SK-N-SH (cell line): ENCODE data around the gene RPL13. TPM values are rescaled to one million over a fixed set of nuclear protein-coding genes. Genes with fewer than 3 reads are reported as not detected.

Experiments
- CTCF ChIA-PET: fragments of 300-600, 350-600 bp; formaldehyde crosslinking; extraction: SDS; loops from one replicate; lab custom pipeline; 2021; lab: Yijun Ruan, JAX
- POLR2A ChIA-PET: fragments of 350-600 bp; sonication (Branson Sonifier 250); formaldehyde crosslinking; extraction: SDS; loops from one replicate; lab custom pipeline; 2020; ENCODE audit warnings: antibody characterized with exemption, inconsistent platforms; lab: Yijun Ruan, JAX
- DNase-seq: peaks from one replicate; pipeline ENCODE4 v3.0.0; 2012
- H2AFZ ChIP-seq: fragments of 200-600 bp; sonication (generic); 2 replicates; pipeline ENCODE4 v1.8.1; 2016; ENCODE audit warnings: antibody characterized with exemption, mild to moderate bottlenecking, low read depth
- H3F3A ChIP-seq: fragments of 200-600 bp; sonication (generic); replicated peaks from 2 replicates; pipeline ENCODE3; 2016; ENCODE audit warnings: antibody characterized with exemption, mild to moderate bottlenecking; ENCODE audit not compliant: insufficient read depth
- H3K27ac ChIP-seq, 2 experiments: fragments of 200-500 bp in 1 of 2; fragments of 200-600 bp in 1 of 2; sonication (Bioruptor generic) in 1 of 2; sonication (generic), shearing (Covaris generic) in 1 of 2; 2 replicates each; pipeline versions ENCODE4 v1.5.1 to v1.6.1; 2014 to 2016; ENCODE audit warnings: low read depth in 2 of 2, inconsistent platforms in 1 of 2, low read length in 1 of 2, mild to moderate bottlenecking in 1 of 2, mixed read lengths in 1 of 2
- H3K27me3 ChIP-seq: fragments of 200-600 bp; sonication (generic), shearing (Covaris generic); 2 replicates; pipeline ENCODE4 v1.6.1; 2016; ENCODE audit warnings: mixed run types; ENCODE audit not compliant: insufficient read depth
- H3K36me3 ChIP-seq, 2 experiments: fragments of 200-500 bp in 1 of 2; fragments of 200-600 bp in 1 of 2; sonication (Bioruptor generic) in 1 of 2; sonication (generic) in 1 of 2; replicated peaks in 1 of 2; 2 replicates each; pipeline versions ENCODE3 to v1.5.1; 2014 to 2016; ENCODE audit warnings: low read length in 1 of 2, mild to moderate bottlenecking in 1 of 2; ENCODE audit not compliant: insufficient read depth in 2 of 2, control insufficient read depth in 1 of 2
- H3K4me1 ChIP-seq, 2 experiments: fragments of 200-500 bp in 1 of 2; fragments of 200-600 bp in 1 of 2; sonication (Bioruptor generic) in 1 of 2; sonication (generic), shearing (Covaris generic) in 1 of 2; 2 replicates each; pipeline versions ENCODE4 v1.5.1 to v1.6.1; 2014 to 2016; ENCODE audit warnings: low read depth in 1 of 2, low read length in 1 of 2, mixed run types in 1 of 2; ENCODE audit not compliant: insufficient read depth in 2 of 2, control insufficient read depth in 1 of 2
- H3K4me2 ChIP-seq: fragments of 200-600 bp; sonication (generic), shearing (Covaris generic); 2 replicates; pipeline ENCODE4 v1.6.1; 2017; ENCODE audit warnings: mixed run types
- H3K4me3 ChIP-seq, 2 experiments: fragments of 200-500 bp in 1 of 2; fragments of 200-600 bp in 1 of 2; sonication (Bioruptor generic) in 1 of 2; sonication (generic), shearing (Covaris generic) in 1 of 2; 2 replicates each; pipeline versions ENCODE4 v1.5.1 to v1.8.1; 2014 to 2016; ENCODE audit warnings: low read depth in 2 of 2, inconsistent platforms in 1 of 2, low read length in 1 of 2, mild to moderate bottlenecking in 1 of 2, mixed read lengths in 1 of 2, moderate library complexity in 1 of 2
- H3K79me2 ChIP-seq: fragments of 200-600 bp; sonication (generic); 2 replicates; pipeline ENCODE4 v1.8.1; 2017; ENCODE audit warnings: mild to moderate bottlenecking; ENCODE audit not compliant: insufficient read depth
- H3K9ac ChIP-seq: fragments of 200-600 bp; sonication (generic); 2 replicates; pipeline ENCODE4 v1.6.1; 2017; ENCODE audit warnings: mixed run types
- H3K9me2 ChIP-seq: fragments of 200-600 bp; sonication (generic); 2 replicates; pipeline ENCODE4 v1.6.1; 2017; ENCODE audit warnings: mixed run types
- H3K9me3 ChIP-seq: fragments of 200-600 bp; sonication (generic); 2 replicates; pipeline ENCODE4 v1.6.1; 2017; ENCODE audit warnings: mixed run types, mild to moderate bottlenecking, moderate library complexity
- H4K20me1 ChIP-seq: fragments of 200-600 bp; sonication (generic); 2 replicates; pipeline ENCODE4 v1.6.1; 2017; ENCODE audit warnings: mild to moderate bottlenecking, mixed run types; ENCODE audit not compliant: insufficient read depth
- ELF1 ChIP-seq: IDR thresholded peaks from 2 replicates; pipeline ENCODE4 v1.4.0; 2012
- EZH2phosphoT487 ChIP-seq: fragments of 200-600 bp; sonication (generic); IDR thresholded peaks from 2 replicates; pipeline ENCODE4 v1.6.1; 2017; ENCODE audit warnings: low read depth, mixed run types, mild to moderate bottlenecking, antibody characterized with exemption, moderate library complexity, borderline replicate concordance
- FOSL2 ChIP-seq: IDR thresholded peaks from 2 replicates; pipeline ENCODE4 v1.4.0; 2012; ENCODE audit warnings: low read depth, mild to moderate bottlenecking, moderate library complexity, borderline replicate concordance
- FOXJ3 ChIP-seq: sonication (generic); formaldehyde crosslinking; IDR thresholded peaks from 2 replicates; pipeline ENCODE4 v1.5.1; 2020; ENCODE audit warnings: mild to moderate bottlenecking, missing genetic modification reagents
- GABPA ChIP-seq: IDR thresholded peaks from 2 replicates; pipeline ENCODE4 v1.4.0; 2012; ENCODE audit warnings: low read depth, mild to moderate bottlenecking
- GATA2 ChIP-seq: sonication (generic); formaldehyde crosslinking; IDR thresholded peaks from 2 replicates; pipeline ENCODE4 v1.5.0; 2020; ENCODE audit warnings: mild to moderate bottlenecking, missing genetic modification reagents
- JUND ChIP-seq: IDR thresholded peaks from 2 replicates; pipeline ENCODE4 v1.4.0; 2012
- NFIC ChIP-seq: IDR thresholded peaks from 2 replicates; pipeline ENCODE4 v1.4.0; 2012; ENCODE audit warnings: borderline replicate concordance
- NRF1 ChIP-seq: IDR thresholded peaks from 2 replicates; pipeline ENCODE4 v1.6.1; 2012; ENCODE audit warnings: low read depth, mild to moderate bottlenecking, low read length
- POLR2AphosphoS5 ChIP-seq: IDR thresholded peaks from 2 replicates; pipeline ENCODE4 v1.6.1; 2012; ENCODE audit warnings: low read depth, low read length
- RFX5 ChIP-seq: IDR thresholded peaks from 2 replicates; pipeline ENCODE4 v1.6.1; 2012; ENCODE audit warnings: mild to moderate bottlenecking, improper control_type of control experiment, low read length
- TAF1 ChIP-seq: IDR thresholded peaks from 2 replicates; pipeline ENCODE4 v1.6.1; 2012; ENCODE audit warnings: low read depth, mild to moderate bottlenecking, low read length, moderate library complexity, borderline replicate concordance
- TCF12 ChIP-seq: IDR thresholded peaks from 2 replicates; pipeline ENCODE4 v1.4.0; 2012
- YY1 ChIP-seq: IDR thresholded peaks from 2 replicates; pipeline ENCODE4 v1.4.0; 2012; ENCODE audit warnings: low read depth, mild to moderate bottlenecking
- WGBS: methylation state at CpG from one replicate; pipeline ENCODE4 v1.1.6; 2017; ENCODE audit warnings: low lambda C conversion rate; 5-methylcytosine and 5-hydroxymethylcytosine counted together
- polyA plus RNA-seq, 3 experiments: library from polyadenylated mRNA; depleted of rRNA; stranded (reverse); fragments of >200 nt; gene quantifications; 2 replicates each; pipeline ENCODE4 v1.2.3, GENCODE V29; 2012
- TF ChIP-seq, protein P1 (sequence below): IDR thresholded peaks from 2 replicates; pipeline ENCODE4 v1.4.0; 2012; ENCODE audit warnings: low read depth
- TF ChIP-seq, protein P2 (sequence below): IDR thresholded peaks from 2 replicates; pipeline ENCODE4 v1.6.1; 2012; ENCODE audit warnings: mild to moderate bottlenecking, low read depth, low read length, moderate library complexity
- TF ChIP-seq, protein P3 (sequence below): IDR thresholded peaks from 2 replicates; pipeline ENCODE4; 2012

RPL13 gene
- polyA plus RNA-seq, 1 of the 3 experiments (the other 2 are of a cell fraction), result 4,635 TPM

DNA sequence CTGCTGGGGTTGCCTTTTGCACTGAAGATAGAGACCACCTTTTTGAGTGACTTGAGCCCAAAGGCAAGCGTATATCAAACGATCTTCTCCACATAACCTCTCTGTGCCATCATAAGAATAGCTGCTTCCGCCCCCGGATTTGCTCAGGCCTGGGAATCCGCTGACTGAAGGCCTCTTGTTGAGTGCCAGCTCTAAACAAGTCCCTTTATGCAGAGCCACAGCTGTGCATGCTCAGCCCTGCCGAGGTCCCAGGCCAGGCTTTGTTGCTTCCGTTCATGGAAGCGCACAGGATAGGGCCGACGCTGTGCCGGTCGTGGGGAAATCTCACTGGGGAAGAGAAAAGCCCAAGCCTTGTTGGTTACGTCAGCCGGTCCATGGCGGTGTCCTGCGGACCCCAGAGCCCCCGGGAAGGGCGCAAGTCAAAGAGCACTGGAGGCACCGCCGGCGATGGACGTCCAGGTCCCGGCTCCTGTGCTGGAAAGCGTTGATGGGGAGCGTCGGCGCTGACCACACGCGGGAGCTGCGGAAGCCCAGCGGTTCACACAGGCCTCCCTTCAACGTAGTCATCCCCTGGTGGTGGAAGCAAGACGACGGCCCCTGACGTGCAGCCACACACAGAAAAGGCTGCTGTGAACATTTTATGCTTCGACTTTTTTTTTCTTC lies 23.5 kb upstream of the RPL13 start:
- no peaks in the 10 kb centered on the region for H3K27me3 ChIP-seq
- TF ChIP-seq NRF1 (no peak), YY1 (no peak), POLR2AphosphoS5 (no peak), EZH2phosphoT487 (no peak)
- TF ChIP-seq, all 33 proteins: peak for 0
- Histone ChIP-seq H3K79me2 (peaks cover 8% of the 10 kb centered on the region), H3K4me1 (no peaks in the 10 kb centered on the region), H3K36me3 (peaks cover 27 to 68% of the 10 kb centered on the region in 2 experiments), H4K20me1 (0 out of 2 replicates have a peak, but pooled peaks cover 4% of the 10 kb centered on the region), H3F3A (no peaks in the 10 kb centered on the region), H3K9ac (no peak overlapping the region), H3K9me3 (no peaks in the 10 kb centered on the region), H3K27ac (no peak overlapping the region), H2AFZ (no peak overlapping the region), H3K4me2 (no peak overlapping the region), H3K9me2 (no peaks in the 10 kb centered on the region), H3K4me3 (no peak overlapping the region)
- ChIA-PET CTCF (interaction anchor here (0.9 kb wide), 1 partner anchor 19 kb away, joined by 3 read pairs; no protein-coding TSS in a partner anchor), POLR2A (no interaction called here)
- WGBS, result 95% methylated on average over 34 of the region's 36 CpGs
- DNase-seq, result no peak

DNA sequence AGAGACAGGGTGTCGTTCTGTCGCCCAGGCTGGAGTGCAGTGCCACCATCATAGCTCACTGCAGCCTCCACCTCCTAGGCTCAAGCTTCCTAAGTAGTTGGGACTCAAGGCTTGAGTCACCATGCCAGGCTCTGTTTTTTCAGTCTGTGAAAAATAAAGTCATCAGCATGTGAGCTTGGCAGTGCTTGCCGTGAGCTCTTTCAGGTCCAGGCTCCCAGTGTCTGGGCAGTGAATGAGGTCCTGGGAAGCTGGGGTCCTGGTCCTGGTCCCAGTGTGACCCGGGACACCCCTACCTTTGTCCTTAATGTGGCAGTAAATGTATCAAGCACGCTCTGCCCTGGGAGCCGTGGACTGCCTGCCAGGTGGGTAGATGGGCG lies 22.9 kb upstream of the RPL13 start:
- Histone ChIP-seq H3K79me2 (peaks cover 8% of the 10 kb centered on the region), H3K9me2 (no peaks in the 10 kb centered on the region), H3K9ac (no peak overlapping the region), H3K36me3 (peaks cover 24 to 67% of the 10 kb centered on the region in 2 experiments), H3K27ac (no peak overlapping the region), H3K9me3 (no peaks in the 10 kb centered on the region), H3K4me1 (no peaks in the 10 kb centered on the region), H3K27me3 (no peaks in the 10 kb centered on the region), H3K4me3 (no peak overlapping the region), H4K20me1 (0 out of 2 replicates have a peak, but pooled peaks cover 4% of the 10 kb centered on the region), H3K4me2 (no peak overlapping the region), H2AFZ (no peak overlapping the region), H3F3A (no peaks in the 10 kb centered on the region)
- CTCF ChIA-PET, result interaction anchor here (0.9 kb wide), 1 partner anchor 18 kb away, joined by 3 read pairs; no protein-coding TSS in a partner anchor
- DNase-seq, result no peak
- no peak for TF ChIP-seq JUND
- no peak for TF ChIP-seq EZH2phosphoT487
- TF ChIP-seq, protein P1, sequence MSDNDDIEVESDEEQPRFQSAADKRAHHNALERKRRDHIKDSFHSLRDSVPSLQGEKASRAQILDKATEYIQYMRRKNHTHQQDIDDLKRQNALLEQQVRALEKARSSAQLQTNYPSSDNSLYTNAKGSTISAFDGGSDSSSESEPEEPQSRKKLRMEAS, result no peak
- POLR2A ChIA-PET, result no interaction called here
- 95% methylated on average over 2 of the region's 7 CpGs for WGBS

DNA sequence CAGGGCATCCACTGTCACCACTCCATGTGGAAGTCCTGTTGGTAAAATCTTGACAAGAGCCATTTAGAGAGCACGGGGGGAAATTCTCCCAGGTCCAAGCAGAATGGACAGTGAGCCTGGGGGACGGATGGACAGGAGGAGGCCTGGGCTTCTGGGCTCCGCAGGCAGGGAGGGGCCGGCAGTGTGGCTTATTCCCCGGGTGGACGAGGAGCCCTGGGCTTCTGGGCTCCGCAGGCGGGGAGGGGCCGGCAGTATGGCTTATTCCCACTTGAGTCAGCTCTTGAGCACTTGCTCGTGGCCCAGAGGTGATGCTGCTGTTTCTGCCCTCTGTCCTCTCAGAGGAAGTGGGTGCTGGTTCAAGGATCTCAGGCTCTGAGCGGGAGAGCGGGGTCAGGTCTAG lies 22.2 kb upstream of the RPL13 start:
- Histone ChIP-seq H2AFZ (no peak overlapping the region), H3K9ac (no peak overlapping the region), H3K36me3 (peaks cover 21 to 62% of the 10 kb centered on the region in 2 experiments), H3K9me3 (no peaks in the 10 kb centered on the region), H3K4me3 (no peak overlapping the region), H3F3A (peaks cover 2% of the 10 kb centered on the region), H3K9me2 (no peaks in the 10 kb centered on the region), H3K4me1 (no peaks in the 10 kb centered on the region), H4K20me1 (0 out of 2 replicates have a peak, but pooled peaks cover 4% of the 10 kb centered on the region), H3K27me3 (no peaks in the 10 kb centered on the region), H3K79me2 (peaks cover 8% of the 10 kb centered on the region), H3K4me2 (no peak overlapping the region), H3K27ac (no peak overlapping the region)
- CTCF ChIA-PET, result interaction anchor here (1.0 kb wide), 1 partner anchor 19 kb away, joined by 3 read pairs; no protein-coding TSS in a partner anchor
- TF ChIP-seq TAF1, result no peak
- TF ChIP-seq POLR2AphosphoS5, result no peak
- no peak for TF ChIP-seq ELF1
- no peak for TF ChIP-seq RFX5
- TF ChIP-seq YY1, result no peak
- TF ChIP-seq FOXJ3 (CRISPR knock-in tag), result no peak
- no peak for TF ChIP-seq NRF1
- no peak for TF ChIP-seq GATA2 (CRISPR knock-in tag)
- TF ChIP-seq, protein P2, sequence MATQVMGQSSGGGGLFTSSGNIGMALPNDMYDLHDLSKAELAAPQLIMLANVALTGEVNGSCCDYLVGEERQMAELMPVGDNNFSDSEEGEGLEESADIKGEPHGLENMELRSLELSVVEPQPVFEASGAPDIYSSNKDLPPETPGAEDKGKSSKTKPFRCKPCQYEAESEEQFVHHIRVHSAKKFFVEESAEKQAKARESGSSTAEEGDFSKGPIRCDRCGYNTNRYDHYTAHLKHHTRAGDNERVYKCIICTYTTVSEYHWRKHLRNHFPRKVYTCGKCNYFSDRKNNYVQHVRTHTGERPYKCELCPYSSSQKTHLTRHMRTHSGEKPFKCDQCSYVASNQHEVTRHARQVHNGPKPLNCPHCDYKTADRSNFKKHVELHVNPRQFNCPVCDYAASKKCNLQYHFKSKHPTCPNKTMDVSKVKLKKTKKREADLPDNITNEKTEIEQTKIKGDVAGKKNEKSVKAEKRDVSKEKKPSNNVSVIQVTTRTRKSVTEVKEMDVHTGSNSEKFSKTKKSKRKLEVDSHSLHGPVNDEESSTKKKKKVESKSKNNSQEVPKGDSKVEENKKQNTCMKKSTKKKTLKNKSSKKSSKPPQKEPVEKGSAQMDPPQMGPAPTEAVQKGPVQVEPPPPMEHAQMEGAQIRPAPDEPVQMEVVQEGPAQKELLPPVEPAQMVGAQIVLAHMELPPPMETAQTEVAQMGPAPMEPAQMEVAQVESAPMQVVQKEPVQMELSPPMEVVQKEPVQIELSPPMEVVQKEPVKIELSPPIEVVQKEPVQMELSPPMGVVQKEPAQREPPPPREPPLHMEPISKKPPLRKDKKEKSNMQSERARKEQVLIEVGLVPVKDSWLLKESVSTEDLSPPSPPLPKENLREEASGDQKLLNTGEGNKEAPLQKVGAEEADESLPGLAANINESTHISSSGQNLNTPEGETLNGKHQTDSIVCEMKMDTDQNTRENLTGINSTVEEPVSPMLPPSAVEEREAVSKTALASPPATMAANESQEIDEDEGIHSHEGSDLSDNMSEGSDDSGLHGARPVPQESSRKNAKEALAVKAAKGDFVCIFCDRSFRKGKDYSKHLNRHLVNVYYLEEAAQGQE, result no peak
- no peak for TF ChIP-seq NFIC
- no peak for TF ChIP-seq TCF12
- no peak for TF ChIP-seq GABPA
- TF ChIP-seq, protein P3, sequence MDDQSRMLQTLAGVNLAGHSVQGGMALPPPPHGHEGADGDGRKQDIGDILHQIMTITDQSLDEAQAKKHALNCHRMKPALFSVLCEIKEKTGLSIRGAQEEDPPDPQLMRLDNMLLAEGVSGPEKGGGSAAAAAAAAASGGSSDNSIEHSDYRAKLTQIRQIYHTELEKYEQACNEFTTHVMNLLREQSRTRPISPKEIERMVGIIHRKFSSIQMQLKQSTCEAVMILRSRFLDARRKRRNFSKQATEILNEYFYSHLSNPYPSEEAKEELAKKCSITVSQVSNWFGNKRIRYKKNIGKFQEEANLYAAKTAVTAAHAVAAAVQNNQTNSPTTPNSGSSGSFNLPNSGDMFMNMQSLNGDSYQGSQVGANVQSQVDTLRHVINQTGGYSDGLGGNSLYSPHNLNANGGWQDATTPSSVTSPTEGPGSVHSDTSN, result no peak
- TF ChIP-seq FOSL2, result no peak
- POLR2A ChIA-PET, result no interaction called here
- no peak for DNase-seq
- WGBS, result 90% methylated on average over 2 of the region's 12 CpGs
